CD4-positive, alpha-beta T cell (primary cell): ENCODE results near the gene OR6P1. TPM values are rescaled to one million over a fixed set of nuclear protein-coding genes. Genes with fewer than 3 reads are reported as not detected.

Experiments
- ATAC-seq: fragments of 200-7000 bp; cut with Tn5 transposase; one replicate; pipeline ENCODE4 v1.10.0; 2022; ENCODE audit warnings: mild to moderate bottlenecking; ENCODE audit not compliant: poor library complexity
- CTCF ChIA-PET: fragments of 350-600 bp; sonication (Branson Sonifier 250); formaldehyde crosslinking; loops from one replicate; lab custom pipeline; 2021; ENCODE audit warnings: antibody characterized with exemption, inconsistent platforms; lab: Charles Lee
- POLR2A ChIA-PET: fragments of 350-600 bp; sonication (Branson Sonifier 250); formaldehyde crosslinking; loops from one replicate; lab custom pipeline; 2021; ENCODE audit warnings: antibody characterized with exemption, inconsistent platforms; lab: Charles Lee
- DNase-seq, 14 experiments: peaks; one replicate each; pipeline ENCODE4 v3.0.0-alpha.2; 2013 to 2020; ENCODE audit warnings: mixed read lengths in 2 of 14
- H3K27ac ChIP-seq, 2 donors: one replicate each; pipeline versions ENCODE4 v1.5.1 to v1.7.0; 2013; ENCODE audit warnings: low read length in 2 of 2, low read depth in 1 of 2, mild to moderate bottlenecking in 1 of 2
- H3K27me3 ChIP-seq, 2 experiments: 1 replicate in 1 of 2; 2 replicates in 1 of 2; pipeline versions ENCODE4 v1.6.1 to v1.7.0; 2013; ENCODE audit warnings: low read length in 2 of 2, control low read depth in 1 of 2, mild to moderate bottlenecking in 1 of 2, moderate library complexity in 1 of 2; ENCODE audit not compliant: insufficient read depth in 2 of 2, control insufficient read depth in 1 of 2
- H3K36me3 ChIP-seq: one replicate; pipeline ENCODE4 v1.6.1; 2013; ENCODE audit warnings: low read length, control low read depth; ENCODE audit not compliant: insufficient read depth
- H3K4me1 ChIP-seq: one replicate; pipeline ENCODE4 v1.6.1; 2013; ENCODE audit warnings: low read length, control low read depth; ENCODE audit not compliant: insufficient read depth
- H3K4me3 ChIP-seq: one replicate; pipeline ENCODE4 v1.5.1; 2013; ENCODE audit warnings: mild to moderate bottlenecking, low read length, moderate library complexity
- H3K9me3 ChIP-seq, 2 experiments: 1 replicate in 1 of 2; 2 replicates in 1 of 2; pipeline versions ENCODE4 v1.6.1 to v1.7.0; 2013; ENCODE audit warnings: low read length in 2 of 2, mild to moderate bottlenecking in 2 of 2, control low read depth in 1 of 2, moderate library complexity in 1 of 2; ENCODE audit not compliant: control insufficient read depth in 1 of 2, insufficient read depth in 1 of 2
- H3K27ac Mint-ChIP-seq: one replicate; pipeline ENCODE4 v1.8.0; 2020; ENCODE audit warnings: mixed read lengths
- H3K27me3 Mint-ChIP-seq: one replicate; pipeline ENCODE4 v1.8.0; 2021; ENCODE audit warnings: mixed read lengths
- H3K36me3 Mint-ChIP-seq: one replicate; pipeline ENCODE4 v1.8.0; 2021; ENCODE audit warnings: low read depth, mixed read lengths
- H3K4me1 Mint-ChIP-seq: one replicate; pipeline ENCODE4 v1.8.0; 2021; ENCODE audit warnings: low read depth, mixed read lengths
- H3K4me3 Mint-ChIP-seq: one replicate; pipeline ENCODE4 v1.8.0; 2020; ENCODE audit warnings: mild to moderate bottlenecking, mixed read lengths
- H3K9me3 Mint-ChIP-seq: one replicate; pipeline ENCODE4 v1.8.0; 2020; ENCODE audit warnings: mixed read lengths
- intact Hi-C, 2 experiments: fragments of 100-400 bp; cut with DNase I in 1 of 2; cut with micrococcal nuclease in 1 of 2; formaldehyde crosslinking; loops; one replicate each; pipeline versions ENCODE4 v1.15.1 to v1.9.0; 2023 to 2025; cut with DNase I, micrococcal nuclease
- total RNA-seq, 174 experiments: library from RNA in 2 of 174; stranded (reverse) in 2 of 174; gene quantifications; one replicate each; pipeline ENCODE4 v1.2.3 and lab custom pipeline; 2021 to 2026
- TF ChIP-seq, protein P1 (sequence below): fragments of 200-600 bp; IDR thresholded peaks from one replicate; pipeline ENCODE4 v1.8.0; 2022; ENCODE audit warnings: antibody characterized with exemption, mild to moderate bottlenecking

OR6P1 gene
- total RNA-seq, 2 experiments from 2014 or later: not detected

DNA sequence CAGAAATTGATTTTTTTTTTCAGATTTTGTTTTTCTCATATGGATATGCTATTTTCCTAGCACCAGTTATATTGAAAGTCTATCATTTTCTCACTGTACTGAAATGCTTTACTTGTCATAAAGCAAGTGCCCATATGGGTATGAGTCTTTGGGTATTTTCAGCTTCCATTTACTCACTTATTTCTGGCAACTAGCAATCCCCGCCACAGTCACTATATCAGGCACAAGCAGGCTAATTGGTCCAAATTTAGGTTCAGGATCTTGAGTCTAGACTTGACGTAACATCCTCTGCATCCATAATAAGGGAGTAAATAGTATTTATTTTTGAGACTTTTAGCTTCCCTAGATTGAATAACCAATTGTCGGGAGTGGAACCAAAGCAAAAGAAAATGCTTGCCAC, 7.2 kb upstream of the OR6P1 start:
- Mint-ChIP-seq H3K27ac (no peak overlapping the region), H3K27me3 (peaks cover 4% of the 10 kb centered on the region), H3K36me3 (no peaks in the 10 kb centered on the region), H3K9me3 (no peaks in the 10 kb centered on the region), H3K4me3 (no peak overlapping the region), H3K4me1 (no peaks in the 10 kb centered on the region)
- ChIA-PET POLR2A (no interaction called here), CTCF (no interaction called here)
- Histone ChIP-seq H3K36me3 (no peaks in the 10 kb centered on the region), H3K4me1 (no peaks in the 10 kb centered on the region), H3K4me3 (no peak overlapping the region), H3K9me3 (no peaks in the 10 kb centered on the region), H3K27ac (no peak overlapping the region), H3K27me3 (no peaks in the 10 kb centered on the region)
- TF ChIP-seq, protein P1, sequence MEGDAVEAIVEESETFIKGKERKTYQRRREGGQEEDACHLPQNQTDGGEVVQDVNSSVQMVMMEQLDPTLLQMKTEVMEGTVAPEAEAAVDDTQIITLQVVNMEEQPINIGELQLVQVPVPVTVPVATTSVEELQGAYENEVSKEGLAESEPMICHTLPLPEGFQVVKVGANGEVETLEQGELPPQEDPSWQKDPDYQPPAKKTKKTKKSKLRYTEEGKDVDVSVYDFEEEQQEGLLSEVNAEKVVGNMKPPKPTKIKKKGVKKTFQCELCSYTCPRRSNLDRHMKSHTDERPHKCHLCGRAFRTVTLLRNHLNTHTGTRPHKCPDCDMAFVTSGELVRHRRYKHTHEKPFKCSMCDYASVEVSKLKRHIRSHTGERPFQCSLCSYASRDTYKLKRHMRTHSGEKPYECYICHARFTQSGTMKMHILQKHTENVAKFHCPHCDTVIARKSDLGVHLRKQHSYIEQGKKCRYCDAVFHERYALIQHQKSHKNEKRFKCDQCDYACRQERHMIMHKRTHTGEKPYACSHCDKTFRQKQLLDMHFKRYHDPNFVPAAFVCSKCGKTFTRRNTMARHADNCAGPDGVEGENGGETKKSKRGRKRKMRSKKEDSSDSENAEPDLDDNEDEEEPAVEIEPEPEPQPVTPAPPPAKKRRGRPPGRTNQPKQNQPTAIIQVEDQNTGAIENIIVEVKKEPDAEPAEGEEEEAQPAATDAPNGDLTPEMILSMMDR: no peak
- DNase-seq: no peak
- ATAC-seq: no peak
- intact Hi-C loops: no loop called here

DNA sequence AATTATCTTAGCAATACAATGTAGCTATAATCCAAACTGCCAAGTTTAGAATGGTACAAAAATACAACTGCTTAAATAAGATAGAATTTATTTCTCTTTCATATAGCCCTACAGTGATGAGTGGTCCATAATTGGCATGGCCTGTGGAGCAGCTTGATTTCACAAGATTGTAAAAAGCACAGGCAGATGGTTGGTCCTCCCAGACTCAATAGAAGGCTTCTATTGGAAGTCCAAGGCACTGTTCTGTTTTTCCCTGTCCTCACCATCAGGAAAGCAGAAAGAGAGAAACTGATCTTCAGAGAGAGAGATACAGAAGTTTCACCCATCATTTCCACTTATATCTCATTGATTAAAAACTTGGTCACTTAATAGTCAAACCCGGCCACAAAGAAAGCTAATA, 1.8 kb upstream of the OR6P1 start:
- H3K36me3 ChIP-seq: no peaks in the 10 kb centered on the region
- ChIA-PET CTCF (interaction anchor here (0.8 to 1.0 kb wide), 2 partner anchors 12 to 328 kb away, joined by 3 read pairs; no protein-coding TSS in a partner anchor), POLR2A (interaction anchor here (0.6 kb wide), 1 partner anchor 218 kb away, joined by 3 read pairs; no protein-coding TSS in a partner anchor)
- peaks cover 0 to 5% of the 10 kb centered on the region in 2 experiments for H3K27me3 ChIP-seq
- no peak overlapping the region for H3K4me3 ChIP-seq
- ATAC-seq (no peak), DNase-seq (no peak)
- no peak overlapping the region for H3K27ac Mint-ChIP-seq
- H3K36me3 Mint-ChIP-seq: no peaks in the 10 kb centered on the region
- TF ChIP-seq, protein P1: no peak
- H3K27me3 Mint-ChIP-seq: peaks cover 27% of the 10 kb centered on the region
- H3K4me1 ChIP-seq: no peaks in the 10 kb centered on the region
- H3K4me3 Mint-ChIP-seq: no peak overlapping the region
- no peaks in the 10 kb centered on the region for H3K4me1 Mint-ChIP-seq
- intact Hi-C loops: no loop called here
- H3K9me3 ChIP-seq: no peaks in the 10 kb centered on the region
- no peak overlapping the region for H3K27ac ChIP-seq
- peaks cover 4% of the 10 kb centered on the region for H3K9me3 Mint-ChIP-seq

DNA sequence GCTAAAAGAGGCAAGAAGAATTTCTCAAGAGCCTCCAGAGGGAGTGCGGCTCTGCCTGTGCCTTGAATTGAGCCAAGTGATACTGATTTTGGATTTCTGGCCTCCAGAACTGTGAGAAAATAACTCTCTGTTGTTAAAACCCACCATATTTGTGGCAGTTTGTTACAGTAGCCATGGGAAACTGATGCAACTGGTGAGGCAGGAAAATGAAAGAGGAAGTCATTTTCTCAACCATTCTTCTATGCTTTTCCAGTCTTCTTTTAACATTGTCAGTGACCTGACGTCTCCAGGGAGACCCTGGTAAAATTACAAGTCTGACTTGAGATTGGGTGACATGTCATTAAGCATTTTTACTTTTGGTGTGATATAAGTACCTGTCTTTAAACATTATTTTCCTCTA, 5.8 kb downstream of the OR6P1 start:
- intact Hi-C loops: no loop called here
- no peak overlapping the region for H3K27ac Mint-ChIP-seq
- no peaks in the 10 kb centered on the region for H3K9me3 ChIP-seq
- no peaks in the 10 kb centered on the region for H3K4me1 ChIP-seq
- POLR2A ChIA-PET: no interaction called here
- no peak for DNase-seq
- H3K27ac ChIP-seq: no peak overlapping the region
- peaks cover 0 to 9% of the 10 kb centered on the region in 2 experiments for H3K27me3 ChIP-seq
- no peaks in the 10 kb centered on the region for H3K36me3 Mint-ChIP-seq
- no peak for ATAC-seq
- H3K9me3 Mint-ChIP-seq: peaks cover 4% of the 10 kb centered on the region
- H3K4me3 Mint-ChIP-seq: no peak overlapping the region
- TF ChIP-seq, protein P1: no peak
- no peaks in the 10 kb centered on the region for H3K36me3 ChIP-seq
- CTCF ChIA-PET: no interaction called here
- no peaks in the 10 kb centered on the region for H3K4me1 Mint-ChIP-seq
- H3K4me3 ChIP-seq: no peak overlapping the region
- H3K27me3 Mint-ChIP-seq: peaks cover 45% of the 10 kb centered on the region
